HG02884 (cell line): ENCODE measurements around the gene GRID2.
"Not testable (repeated sequence)": the region's sequence is repeated elsewhere in the genome, so short reads cannot be mapped to it uniquely, and the experiment has no call there.

ENCODE experiments used
- ATAC-seq: cut with Tn5 transposase; IDR thresholded peaks from one replicate; pipeline ENCODE4 v1.9.1; 2021; ENCODE audit warnings: mild to moderate bottlenecking, moderate library complexity; ENCODE audit not compliant: unreplicated experiment

Gene GRID2

DNA sequence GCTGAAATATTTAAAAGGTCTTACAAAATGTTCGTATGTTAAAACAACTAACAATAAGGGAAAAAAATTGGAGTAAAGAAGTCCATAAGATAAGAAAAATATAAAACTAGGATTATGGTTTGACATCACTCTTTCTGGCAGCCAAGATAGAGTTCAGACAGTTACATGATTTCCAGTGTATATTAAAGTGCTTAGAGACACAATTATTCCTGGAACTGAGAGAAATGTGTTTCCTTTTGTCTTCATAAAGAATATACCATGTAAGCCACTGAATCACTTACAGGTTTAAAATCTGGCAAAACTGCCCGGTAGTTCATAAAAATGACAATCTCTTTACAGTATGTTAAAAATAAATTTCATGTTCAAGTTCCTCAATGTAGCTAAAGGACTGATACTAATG, 986.1 kb downstream of the GRID2 start:
- no peak for ATAC-seq

DNA sequence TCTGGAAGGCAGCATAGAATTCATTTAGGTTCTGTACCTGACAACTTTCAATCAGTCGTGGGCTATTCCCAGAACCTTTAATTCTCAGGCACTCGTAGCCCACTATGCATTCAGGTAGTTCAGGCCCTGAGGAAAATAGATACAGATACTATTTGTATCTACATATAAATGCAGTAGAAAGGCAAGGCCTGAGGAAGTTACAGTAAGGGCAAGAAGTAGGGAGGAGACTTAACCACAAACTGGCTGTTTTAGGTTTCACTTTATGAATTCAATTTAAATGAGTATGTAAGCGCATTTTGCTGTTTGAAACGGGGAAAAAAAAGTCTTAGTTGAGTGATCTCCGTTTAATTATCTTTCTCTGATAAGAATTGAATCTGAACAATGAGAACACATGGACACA, 995.4 kb downstream of the GRID2 start:
- no peak for ATAC-seq

DNA sequence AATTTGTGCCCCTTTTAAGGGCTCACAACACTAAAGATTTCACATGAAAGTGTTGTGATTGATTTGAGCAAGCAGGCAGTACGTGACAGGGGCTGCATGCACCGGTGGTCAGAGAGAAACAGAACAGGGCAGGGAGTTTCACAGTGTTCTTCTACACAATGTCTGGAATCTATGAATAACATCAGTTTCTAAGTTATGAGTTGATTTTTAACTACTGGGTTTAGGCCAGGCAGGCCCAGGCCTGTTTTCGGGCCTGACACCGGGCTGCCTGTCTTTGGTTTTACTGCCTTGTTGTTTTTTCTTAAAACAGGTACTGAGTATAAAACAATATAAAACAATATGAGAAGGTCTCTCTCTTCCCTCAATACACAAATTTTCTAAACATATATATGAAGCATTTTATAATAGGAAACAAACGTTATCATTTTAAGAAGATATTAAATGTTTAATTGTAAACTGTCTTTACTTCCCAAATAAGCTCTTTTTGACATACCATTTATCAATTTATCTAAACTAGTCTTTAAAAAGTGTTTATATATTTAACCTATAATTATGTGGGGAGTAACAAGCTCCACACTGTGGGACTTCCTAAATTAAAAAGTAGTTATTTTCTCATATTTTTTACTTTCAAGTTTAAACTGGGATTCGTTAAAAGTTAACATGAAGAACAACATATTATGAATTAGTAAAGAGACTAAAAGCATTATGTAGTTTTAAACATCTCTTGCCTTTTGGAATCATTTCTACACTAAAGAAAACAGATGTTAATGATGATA, 997.2 kb downstream of the GRID2 start:
- not testable (repeated sequence) for ATAC-seq

DNA sequence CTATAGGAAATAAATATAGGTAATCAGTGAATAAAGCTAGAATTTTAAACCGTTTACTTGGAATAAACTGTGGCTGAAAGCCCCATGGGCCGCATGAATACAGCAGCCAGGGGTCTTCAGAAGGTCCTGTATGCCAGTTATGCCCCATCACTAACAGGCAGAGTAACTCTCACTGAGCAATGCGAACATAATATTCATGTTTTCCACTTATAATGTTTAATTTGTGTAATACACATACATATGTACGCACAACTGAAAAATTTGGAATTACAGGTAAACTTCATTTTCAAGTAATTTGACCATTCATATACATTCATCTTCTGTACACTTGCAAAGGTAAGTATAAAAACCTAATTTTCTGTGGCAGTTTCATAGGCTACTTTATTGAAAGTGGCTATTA, 998.5 kb downstream of the GRID2 start:
- no peak for ATAC-seq

DNA sequence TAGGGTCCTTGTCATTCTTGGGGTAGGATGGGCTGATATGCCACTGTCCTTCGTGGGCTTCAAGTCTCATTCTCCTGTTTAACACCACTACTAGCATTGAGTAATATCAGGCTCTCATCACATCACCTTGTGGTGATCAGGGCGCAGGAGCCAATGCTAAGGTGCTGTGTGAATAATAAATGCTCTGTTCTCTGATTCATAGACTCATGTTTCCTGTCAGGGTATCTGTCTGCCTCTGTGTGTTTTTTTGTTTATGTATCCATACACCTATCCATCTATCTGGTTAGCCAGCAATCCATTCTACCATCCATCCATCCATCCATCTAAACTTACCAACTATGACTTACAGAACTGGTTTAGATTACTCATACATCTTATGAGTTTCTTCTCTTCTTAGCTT, 999.7 kb downstream of the GRID2 start:
- ATAC-seq: no peak

DNA sequence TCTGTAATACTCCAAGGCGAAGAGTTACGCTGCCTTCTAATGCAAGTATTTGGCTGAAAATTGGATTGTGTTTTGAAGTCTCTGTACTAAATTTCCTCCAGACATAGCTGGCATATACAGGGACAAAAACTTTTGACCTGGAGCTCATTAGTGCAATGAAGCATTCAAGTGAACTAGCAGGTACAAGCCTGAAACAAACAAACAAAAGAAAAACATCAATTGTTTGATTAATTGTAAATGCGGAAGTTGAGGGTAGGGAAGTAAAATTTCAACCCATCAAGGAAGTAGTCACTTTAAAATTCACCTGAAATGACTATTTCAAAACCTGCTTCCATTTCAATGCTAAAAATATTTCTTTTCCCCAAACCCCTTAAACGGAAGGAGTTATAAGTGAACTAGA, 1008.5 kb downstream of the GRID2 start:
- no peak for ATAC-seq

DNA sequence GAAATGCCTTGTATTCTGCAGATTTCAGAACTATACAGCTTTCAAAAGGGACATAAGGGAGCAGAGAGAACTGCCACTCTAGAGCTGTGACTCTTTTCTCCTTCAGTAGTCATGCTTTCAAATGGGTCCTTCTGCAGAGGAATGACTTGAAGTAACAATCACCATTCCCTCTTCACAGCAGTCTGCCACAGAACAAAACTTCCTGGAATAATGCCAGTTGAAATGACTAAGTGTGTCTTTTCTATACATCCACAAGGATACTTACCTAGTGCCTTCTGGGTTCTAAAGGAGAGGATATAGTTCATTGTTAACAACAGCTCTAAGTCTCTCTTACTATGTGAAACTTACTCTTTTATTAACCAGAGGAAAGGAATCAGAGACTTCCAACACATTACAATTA, 1009.4 kb downstream of the GRID2 start:
- ATAC-seq: no peak

DNA sequence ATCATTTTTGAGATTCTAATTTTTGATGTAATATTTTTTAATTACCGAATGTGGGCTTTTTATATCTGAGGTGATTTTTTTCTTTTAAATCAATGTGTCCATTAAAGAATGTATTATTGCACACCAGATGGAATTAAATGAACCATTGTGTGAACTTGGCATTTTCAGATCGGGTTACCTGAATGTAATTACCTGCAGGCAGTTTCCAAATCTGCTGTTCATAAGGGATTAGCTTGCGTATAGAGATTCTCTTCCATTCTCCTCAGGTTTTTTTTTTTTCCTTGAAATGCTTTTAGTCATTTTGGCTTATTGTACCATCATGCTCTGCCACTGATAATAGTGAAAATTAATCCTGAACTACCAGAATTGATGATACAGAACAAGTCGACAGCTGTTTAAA, 1013.3 kb downstream of the GRID2 start:
- ATAC-seq: no peak

DNA sequence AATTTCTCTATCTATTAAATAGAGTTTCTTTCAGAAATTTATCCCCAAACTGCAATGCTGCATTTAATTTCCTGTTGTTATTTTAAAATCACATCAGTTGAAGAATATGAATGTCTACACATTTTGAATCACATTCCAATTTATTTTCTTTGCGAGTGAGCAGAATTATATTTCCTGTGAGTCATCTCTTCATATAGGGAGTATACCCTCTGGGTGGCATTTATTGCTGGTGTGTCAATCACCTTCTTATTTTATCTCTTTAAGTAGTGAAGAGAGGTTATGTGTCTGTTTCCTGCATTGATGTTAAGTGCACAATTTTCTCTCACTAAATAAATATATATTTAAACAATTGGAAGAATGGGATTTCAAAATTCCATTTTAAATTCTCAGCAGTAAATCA, 1013.8 kb downstream of the GRID2 start:
- ATAC-seq: no peak

DNA sequence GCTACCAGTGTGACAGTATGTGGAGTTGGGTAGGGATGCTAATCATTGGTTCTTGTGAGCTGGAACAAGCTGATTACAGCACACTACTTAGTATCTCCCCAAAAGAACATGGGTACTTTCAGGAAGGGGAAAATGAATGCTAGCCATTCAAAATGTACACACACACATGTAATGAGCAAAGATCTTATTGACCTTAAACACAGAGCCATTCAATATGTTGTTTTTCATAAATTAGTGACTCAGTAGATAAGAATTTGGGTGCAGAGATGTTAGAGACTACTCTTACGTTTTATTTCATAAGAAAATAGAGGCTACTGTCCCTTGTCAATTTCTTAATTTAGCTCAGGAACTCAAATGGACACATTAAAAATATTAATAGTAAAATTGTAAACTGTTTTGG, 1015.3 kb downstream of the GRID2 start:
- ATAC-seq: no peak

DNA sequence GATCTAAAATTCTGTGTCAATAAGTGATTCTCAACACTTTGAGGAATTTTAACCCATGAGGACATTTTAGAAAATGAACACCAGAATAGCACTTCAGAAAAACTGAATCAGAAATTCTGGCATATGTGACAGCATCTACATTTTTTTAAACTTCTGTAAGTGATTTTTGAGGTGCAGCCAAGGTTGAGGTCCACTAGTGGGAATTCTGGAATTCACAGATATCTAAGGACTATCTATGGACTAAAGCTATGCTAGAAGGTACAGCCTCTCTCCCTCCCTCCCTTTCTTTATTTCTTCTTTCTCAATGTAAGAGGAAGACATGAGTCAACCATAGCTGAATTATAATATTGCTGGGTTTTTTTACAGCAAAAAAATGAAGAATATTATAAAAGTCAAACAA, 1016.6 kb downstream of the GRID2 start:
- ATAC-seq: no peak

DNA sequence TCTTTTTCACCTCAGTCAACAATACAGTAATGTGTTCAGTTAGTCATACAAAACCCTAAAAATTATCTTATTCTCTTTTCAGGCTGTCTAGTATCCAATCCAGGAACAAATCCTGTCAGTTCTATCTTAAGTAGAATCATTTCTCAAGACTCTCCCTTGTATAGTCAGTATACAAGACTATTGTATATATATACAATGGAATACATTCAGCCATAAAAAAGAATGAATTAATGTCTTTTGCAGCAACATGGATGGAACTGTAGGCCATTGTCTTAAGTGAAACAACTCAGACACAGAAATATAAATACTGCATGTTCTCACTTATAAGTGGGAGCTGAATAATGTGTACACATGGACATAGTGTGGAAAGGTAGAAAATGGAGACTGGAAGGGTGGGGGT, 1023.6 kb downstream of the GRID2 start:
- no peak for ATAC-seq

DNA sequence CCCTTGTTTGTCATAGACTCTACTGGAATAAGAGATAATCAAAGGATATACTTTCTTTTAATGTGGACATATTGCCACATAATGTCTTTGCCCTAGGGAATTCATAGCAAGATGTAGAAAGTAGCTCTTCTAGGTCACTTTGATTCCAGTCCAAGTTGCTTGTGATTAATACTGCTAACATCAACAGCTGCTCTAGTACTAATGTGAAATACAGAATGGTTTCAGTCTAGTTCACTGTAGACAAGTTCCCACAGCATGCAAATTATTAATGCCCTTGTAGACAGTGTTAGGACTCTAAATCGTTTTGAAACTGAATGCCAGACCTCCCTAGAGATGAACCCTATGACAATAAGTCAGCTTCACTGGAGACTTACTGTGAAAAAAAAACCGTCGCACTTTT, 1030.2 kb downstream of the GRID2 start:
- ATAC-seq: no peak

DNA sequence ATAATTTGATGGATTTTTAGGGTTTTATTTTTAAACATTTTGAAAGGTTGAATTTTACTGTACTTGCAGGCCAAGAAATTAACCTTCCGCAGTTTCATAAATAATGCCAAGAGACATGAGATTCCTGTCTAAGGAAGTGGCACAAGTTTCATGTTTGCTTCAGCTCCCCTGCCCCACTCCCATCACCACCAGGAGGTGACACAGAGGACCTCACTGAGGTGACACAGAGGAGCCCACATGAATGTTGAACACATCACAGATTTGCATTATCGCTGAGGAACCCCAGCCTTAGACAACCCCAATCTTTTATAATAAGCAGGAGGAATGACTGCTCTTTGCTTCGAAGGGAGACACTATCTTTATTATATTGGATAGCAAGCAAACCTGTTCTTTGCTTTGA, 1033.4 kb downstream of the GRID2 start:
- no peak for ATAC-seq

DNA sequence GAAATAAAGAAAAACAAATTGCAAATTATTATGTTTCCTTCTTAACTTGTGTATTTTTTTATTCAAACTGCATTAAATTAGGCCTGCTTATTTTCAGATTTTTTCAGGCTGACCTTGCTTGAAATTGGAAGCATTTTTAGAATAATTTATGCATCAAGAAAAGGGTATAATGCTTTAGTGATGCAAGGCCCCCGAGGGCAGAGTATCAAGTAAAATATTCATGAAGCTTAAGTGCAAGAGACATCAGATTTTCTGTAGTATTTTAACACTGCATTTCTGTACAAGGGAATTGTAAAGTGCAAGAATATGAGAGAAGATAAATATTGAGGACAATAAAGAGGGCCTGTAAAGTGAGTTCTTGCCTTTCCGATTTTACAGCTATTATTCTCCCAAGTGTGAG, 1039.0 kb downstream of the GRID2 start:
- ATAC-seq: no peak

DNA sequence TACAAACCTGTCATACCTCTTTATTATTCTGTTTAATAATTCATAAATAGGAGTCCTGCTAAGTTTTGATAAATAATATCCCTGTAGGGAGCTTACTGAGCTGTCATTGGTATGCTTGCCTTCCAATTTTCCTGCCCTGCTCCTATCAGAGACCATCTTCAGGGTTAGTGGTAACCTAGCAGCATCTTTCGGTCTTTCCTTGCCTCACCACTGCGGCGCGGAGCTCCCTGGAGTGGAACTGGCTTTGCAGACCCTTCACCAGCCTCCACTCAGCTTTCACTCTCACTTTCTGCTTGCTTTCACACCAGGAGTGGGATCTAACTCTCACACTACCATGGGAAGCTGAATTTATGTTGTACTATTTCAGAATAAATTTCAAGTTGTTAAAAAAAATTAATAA, 1043.1 kb downstream of the GRID2 start:
- ATAC-seq: no peak

DNA sequence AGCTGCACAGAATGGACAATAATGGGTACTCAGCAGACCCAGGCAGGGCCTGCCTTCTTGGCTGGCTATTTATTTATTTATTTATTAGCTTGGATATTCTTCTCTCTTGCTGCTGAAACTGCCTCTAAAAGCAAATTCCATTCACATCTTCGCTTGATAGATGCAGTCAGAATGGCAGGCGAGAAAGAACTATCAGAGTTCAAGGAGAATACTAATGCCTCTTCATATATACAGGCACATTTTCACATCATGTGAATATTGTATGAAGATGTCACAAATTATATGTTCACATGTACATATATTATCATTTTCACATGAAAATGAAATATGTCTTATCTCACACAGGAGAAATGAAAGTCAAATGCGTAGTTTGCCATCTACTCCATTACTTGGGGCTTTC, 1045.1 kb downstream of the GRID2 start:
- ATAC-seq: no peak

DNA sequence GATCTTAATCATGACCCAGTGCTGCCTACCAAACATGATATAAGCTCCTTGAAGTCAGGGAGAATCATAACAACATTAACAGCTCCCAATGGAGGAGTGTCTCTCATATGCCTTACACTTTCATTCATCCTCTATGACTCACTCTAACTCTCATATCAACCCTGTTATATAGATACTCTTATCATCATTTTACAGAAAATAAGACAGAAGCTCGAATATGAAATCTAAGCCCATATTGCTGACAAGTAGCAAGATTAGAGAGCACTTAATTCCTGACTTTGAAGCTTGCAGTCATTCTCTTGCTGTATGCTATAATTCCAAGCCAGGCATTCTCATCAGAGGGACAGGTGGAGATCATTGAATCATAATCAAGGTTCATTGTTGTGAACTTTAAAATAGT, 1048.1 kb downstream of the GRID2 start:
- no peak for ATAC-seq

DNA sequence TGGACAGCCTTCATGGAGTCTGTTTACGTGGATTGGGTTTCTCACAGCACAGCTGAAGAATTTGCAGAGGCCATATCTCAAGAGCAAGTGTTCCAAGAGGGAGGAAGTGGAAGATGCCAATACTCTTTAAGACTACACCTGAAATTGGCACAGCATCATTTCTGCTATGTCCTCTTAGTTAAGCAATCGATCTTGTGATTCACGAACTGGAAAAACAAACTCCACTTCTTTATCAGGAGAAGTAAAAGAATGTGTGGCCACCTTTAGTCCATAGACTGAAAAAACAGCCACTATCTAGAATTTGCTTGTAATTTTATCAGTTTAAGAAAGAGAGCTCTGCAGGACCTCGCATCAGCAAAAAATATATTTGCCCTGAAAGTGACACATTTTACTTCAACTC, 1051.6 kb downstream of the GRID2 start:
- no peak for ATAC-seq

DNA sequence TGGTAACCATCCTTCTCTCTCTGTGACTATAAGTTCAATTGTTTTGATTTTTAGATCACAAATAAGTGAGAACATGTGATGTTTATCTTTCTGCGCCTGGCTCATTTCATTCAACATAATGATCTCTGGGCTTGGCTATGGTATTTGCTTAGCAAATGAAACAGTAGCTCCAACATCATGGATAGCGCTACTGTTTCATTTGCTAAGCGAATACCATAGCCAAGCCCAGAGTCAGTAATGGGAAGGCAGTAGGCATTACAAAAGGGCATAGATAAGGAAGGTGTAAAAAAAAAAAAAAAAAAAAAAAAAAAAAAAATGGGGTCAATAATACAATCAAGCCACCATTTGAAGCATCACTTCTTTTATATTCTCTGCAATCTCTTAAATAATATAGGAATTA, 1055.8 kb downstream of the GRID2 start:
- no peak for ATAC-seq

DNA sequence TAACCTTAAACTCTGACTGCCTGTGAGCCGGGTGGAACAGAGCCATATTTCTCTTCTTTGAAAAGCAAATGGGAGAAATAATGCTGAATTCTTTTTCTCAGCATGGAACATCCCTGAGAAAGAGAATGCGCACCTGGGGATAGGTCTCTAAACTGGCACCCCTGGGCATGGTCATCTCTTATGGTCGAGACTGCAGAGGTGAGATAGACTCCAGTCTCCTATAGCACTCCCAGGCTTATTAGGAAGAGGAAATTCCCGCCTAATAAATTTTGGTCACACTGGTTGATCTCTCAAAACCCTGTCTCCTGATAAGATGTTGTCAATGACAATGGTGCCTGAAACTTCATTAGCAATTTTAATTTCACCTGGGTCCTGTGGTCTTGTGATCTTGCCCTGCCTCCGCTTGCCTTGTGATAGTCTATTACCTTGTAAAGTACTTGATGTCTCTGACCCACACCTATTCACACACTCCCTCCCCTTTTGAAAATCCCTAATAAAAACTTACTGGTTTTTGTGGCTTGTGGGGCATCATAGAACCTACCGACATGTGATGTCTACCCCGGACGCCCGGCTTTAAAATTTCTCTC, 1062.5 kb downstream of the GRID2 start:
- not testable (repeated sequence) for ATAC-seq

DNA sequence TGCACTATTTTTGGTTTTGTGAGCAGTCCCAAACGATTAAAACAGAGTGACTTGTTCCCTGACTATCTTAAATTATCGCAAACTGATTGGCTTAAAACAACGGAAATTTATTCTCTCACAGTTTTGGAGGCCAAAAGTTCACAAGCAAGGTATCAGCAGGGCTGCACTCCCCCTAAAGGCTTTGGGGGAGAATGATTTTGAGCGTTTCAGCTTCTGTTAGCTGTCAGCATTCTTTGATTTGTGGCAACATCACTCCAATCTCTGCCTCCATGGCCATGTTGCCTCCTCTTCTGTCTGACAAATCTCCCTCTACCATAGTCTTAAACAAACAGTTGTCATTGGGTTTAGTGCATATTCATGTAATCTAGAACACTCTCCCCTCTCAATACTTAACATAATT, 1065.2 kb downstream of the GRID2 start:
- ATAC-seq: no peak

DNA sequence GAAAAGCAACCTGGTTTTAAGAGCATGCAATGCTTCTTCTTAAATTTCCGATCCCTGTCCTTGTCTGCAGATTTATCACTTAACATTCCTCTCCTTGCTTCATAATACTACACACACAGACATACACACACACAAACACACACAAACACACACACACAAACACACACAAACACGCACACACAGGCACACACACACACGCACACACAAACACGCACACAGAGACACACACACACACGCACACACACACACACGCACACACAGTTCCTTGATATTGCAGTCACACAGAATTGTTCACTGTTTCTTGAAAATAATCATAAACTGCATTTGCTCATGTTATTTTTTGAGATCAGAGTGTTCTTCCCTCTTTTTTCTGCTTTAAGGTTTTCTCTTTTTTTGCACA, 1066.5 kb downstream of the GRID2 start:
- ATAC-seq: no peak
